ENCODE results near the gene WDR37. TPM values are rescaled to one million over a fixed set of nuclear protein-coding genes. Genes with fewer than 3 reads are reported as not detected.

The WDR37 gene
- polyA plus RNA-seq, 1 donor, result 21.0 TPM

DNA sequence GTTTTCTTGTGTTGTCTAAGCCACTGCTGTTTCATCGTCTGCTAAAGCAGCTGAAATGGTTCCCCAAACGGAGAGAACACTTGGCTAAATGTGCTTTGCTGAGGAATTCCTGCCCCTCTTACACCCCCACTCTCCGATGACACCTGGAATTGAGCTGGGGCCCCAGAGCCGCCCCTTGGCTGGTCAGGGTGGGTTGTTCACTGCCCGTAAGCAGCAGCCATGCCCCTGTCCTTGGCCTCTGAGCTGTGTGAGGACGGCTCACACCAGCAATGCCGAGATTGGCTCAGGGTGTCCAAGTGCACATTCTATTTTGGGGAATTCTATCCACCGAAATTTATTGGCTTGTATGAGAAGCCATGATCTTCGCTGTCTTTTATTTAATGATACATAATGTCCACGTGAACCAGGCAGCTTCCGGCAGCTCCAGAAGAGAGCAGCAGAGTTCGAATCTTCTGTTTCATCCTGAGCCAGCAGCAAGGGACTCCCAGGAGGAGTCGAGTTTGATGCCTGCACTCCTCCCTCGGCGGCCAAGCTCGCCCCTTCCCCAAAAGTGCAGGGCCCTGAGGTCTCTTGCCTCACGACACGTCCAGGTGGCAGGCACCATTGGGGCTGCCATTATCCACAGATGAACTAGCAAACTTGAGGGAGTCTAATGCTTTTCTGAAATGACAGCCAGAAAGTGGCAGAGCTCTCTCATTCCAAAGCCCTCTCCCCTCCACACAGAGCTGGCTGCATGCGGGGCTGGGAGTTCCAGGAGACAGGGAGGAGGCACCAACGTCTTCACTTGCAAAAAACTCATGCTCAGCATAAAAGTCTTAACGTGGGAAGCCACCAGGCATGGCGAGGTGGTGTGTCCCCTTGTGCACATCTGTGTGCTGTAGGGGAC is 114.0 kb downstream of the WDR37 start:
- DNase-seq, result no peak

DNA sequence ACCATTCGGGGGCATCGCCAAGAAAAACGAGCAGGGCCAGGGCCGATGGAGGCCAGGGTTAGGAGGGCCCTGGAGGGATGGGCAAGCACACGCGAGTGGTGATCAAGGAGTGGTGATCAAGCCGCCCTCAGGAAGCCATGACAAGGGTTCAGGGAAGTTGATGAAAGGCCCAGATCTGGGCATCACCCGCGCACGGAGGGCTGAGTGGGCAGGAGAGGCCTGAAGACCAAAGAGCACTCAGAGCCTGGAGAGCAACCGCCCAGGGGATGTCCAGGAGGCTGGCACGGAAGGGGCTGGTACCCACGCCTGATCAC is 114.6 kb downstream of the WDR37 start:
- no peak for DNase-seq

DNA sequence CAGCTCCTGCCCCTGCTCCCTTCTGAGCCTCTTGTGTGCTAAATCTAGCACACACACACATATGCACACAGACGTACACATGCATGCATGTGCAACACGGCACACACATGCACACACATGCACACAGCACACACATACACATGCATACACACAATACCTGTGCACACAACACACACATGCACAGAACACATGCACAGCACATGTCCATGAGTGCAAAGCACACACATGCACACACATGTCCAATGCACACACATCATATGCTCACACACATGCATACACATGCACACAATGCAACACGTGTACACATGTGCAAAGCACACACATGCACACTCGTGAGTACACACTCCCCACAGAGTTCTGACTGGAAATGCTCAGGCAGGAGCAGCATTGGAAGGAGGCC is 115.0 kb downstream of the WDR37 start:
- no peak for DNase-seq

DNA sequence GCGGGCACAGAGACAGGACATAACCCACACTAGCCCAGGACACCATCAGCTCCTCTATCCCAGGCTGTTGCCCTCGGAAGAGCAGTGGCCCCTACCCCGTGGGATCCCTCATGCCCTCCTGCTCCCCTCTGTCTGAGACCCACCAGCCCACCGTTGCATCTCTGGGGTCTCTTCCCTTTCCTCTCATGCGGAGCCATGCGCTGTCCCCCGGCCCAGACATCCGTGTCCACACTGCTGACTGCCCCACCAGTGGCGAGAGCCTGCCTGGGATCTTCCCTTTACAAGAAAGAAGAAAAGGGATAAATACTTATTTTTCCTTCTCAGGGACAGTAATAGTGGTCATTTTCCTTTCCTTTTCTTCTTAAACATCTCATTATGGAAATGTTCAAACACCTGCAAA is 115.4 kb downstream of the WDR37 start:
- no peak for DNase-seq

- DNase-seq, result no peak
Observed at GRCh38 chr10:1172256-1172984, 116.2 kb downstream of the WDR37 start.

DNA sequence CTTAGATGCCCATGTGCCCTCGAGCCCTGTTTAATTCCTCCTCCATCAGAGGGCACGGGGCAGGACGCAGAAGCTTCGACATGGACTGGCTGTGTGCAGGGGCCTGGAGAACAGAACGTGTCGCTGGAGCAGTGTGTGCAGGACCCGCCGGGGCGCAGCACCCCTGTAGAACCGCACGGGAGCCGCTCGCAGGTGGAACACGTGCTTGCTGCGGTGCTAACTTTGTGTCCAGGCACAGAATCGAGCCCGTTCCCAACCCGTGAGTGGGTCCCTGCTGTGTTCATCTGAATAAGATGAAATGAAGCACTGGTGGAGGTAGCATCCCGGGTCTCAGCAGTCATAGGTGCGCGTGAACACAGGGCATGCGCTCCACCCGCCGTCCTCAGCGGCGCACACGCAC is 116.9 kb downstream of the WDR37 start:
- DNase-seq, result no peak

- DNase-seq, result no peak
Observed at GRCh38 chr10:1174022-1174421, 117.8 kb downstream of the WDR37 start.

DNA sequence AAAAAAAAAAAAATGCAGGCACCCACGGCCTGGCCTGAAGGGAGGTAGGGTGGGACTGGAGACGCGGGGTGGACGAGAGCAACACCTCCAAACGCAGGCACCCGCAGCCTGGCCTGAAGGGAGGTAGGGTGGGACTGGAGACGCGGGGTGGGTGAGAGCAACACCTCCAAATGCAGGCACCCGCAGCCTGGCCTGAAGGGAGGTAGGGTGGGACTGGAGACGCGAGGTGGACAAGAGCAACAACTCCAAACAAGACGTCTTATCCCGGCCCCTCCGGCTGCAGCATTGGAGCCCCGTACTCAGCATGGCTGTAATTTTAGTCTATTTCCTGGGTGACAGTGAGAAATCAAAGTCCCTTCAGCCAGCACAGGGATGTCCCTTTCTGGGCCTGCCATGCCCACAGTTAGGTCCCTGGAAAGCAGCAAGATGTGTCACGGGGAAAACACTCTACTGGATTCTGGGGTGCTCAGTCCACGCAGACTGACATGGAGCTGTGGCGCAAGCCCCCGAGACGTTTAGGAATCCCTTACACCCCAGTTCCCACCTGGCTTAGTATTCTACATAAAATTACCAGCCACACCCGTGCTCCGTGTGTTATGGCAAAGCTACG is 119.9 kb downstream of the WDR37 start:
- DNase-seq, result no peak

GRCh38 chr10:1177936-1178335 is 121.8 kb downstream of the WDR37 start:
- DNase-seq, result no peak

DNA sequence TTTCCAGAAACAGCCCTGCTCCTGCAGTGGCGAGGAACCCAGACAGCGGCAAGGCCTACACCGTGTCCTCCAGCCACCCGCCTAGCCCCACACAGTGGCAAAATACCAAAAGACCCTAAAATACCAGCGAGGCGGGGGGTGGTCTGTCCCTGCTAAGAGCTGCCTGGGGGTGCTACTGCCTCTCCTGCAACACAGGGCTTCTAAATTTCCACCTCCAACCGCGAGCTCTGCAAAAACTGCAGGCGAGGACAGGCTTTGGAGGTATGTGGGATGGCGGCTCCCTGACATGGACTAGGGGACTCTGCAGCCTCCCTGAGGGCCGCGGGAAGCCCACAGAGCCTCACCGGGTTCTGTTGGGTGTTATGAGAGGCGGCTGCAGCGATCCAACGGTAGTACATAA is 122.3 kb downstream of the WDR37 start:
- no peak for DNase-seq

DNA sequence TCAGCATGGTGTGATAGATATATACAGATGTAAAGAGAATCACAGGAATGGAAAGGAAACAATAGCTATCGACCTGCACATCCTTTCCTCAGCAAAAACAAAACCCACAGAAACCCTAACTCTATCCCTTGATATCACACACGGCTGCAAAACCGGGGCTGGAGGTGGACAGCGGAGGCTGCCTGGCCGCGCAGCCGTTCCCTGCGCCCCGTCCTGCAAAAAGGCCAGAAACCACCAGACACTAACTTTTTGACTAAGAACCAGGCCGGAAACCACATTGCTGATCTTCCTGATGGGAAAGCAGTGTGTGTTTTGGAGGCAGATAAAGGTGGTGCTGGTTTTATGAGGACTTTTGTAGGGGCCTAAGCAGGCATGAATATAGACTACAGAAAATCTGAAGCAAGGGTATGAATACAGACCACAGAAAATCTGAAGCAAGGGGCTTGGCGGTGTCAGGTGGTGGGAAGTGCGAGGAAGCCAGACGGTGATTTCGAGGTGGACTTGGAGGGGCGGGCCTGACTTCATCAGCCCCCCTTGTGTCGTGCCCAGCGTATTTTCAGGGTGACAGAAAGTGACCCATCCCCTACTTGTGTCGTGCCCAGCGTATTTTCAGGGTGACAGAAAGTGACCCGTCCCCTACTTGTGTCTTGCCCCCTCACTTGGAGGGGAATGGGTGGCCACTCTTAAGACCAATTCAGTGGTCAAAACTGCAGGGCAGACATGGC is 123.3 kb downstream of the WDR37 start:
- DNase-seq, result no peak

DNA sequence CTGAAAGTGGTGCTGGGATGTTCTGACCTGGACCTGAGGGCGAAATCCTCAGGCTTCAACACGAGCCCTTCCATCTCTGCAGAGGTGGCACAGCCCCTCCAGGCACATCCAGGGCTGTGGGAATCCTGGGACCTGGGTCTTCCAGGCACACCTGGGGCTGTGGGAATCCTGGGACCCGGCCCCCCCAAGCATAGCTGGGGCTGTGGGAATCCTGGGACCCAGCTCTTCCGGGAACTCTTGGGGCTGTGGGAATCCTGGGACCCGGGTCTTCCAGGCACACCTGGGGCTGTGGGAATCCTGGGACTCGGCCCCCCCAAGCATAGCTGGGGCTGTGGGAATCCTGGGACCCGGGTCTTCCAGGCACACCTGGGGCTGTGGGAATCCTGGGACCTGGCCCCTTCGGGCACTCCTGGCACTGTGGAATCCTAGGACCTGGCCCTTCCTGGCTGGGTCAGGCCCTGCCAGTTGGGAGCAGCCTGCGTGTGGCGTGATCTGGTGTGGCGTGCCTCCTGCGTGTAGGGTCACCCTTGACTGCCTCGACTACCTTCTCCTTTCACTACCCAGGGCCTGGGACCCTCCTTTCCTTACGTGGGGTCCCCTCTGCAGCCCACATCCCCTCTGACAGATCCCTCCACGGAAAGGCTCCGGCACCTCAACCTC is 124.0 kb downstream of the WDR37 start:
- no peak for DNase-seq

DNA sequence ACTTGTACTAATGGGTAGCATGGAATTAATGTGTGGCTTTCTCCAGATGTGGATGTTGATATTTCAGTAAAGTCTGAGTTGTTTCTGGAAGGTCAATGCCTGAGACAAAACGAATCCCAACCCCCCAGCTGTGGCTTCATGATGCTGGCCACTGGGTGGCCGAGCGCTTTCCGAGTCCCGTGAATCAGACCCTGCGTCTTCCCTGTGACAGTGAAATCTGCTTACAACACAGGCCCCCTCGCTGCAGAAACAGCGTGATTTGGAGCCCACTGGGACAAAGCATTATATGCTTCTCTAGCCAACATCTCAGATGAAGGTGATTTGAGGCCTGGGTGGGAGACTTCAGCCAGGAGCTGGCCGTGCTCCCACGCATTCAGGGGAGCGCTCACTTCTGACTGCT is 124.7 kb downstream of the WDR37 start:
- DNase-seq, result no peak

Other genes starting within 250 kb of the WDR37 start
- 51.3 TPM for gene LARP4B, start 124.7 kb upstream of the WDR37 start, polyA plus RNA-seq (ENCODE audit: insufficient read length)
- gene GTPBP4, start 68.0 kb upstream of the WDR37 start, polyA plus RNA-seq (ENCODE audit: insufficient read length), result 72.2 TPM
- gene IDI2, start 30.5 kb upstream of the WDR37 start, polyA plus RNA-seq (ENCODE audit: insufficient read length), result not detected
- gene IDI1, start 7.3 kb upstream of the WDR37 start, polyA plus RNA-seq (ENCODE audit: insufficient read length), result 63.7 TPM

Measured in left kidney (tissue), 2 donors.